H4 (cell line): ENCODE data around the gene KDELR3. TPM values are rescaled to one million over a fixed set of nuclear protein-coding genes. Genes with fewer than 3 reads are reported as not detected.

Source experiments
- DNase-seq: peaks from one replicate; pipeline ENCODE4 v3.0.0-alpha.2; 2015; ENCODE audit warnings: low spot score
- total RNA-seq: library from RNA; depleted of rRNA; stranded (reverse); fragments of >200 nt; shearing (Covaris generic); gene quantifications from 2 replicates; pipeline ENCODE4 v1.2.3, GENCODE V29; 2014

The KDELR3 gene
- total RNA-seq, 1 experiment from 2014 or later = 72.8 TPM

DNA sequence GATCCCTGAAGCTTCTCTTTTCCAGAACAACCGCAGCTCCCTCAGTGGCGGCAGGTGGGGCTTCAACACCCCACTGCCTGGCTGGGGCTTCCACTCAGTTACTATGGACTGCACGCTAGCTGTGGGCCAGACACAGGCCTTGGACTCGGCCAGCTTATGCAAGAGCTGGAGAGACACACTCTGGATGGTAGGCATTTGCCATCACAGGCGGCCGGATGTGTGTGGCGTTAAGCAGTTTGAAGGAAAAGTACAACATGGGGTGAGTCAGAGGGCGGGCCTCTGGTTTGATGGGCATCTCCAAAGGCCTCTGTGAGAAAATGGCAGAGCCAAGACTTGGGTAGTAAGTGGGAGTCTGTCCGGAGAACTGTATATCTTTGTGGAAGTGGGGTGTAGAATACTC is 30.5 kb upstream of the KDELR3 start:
- no peak for DNase-seq

DNA sequence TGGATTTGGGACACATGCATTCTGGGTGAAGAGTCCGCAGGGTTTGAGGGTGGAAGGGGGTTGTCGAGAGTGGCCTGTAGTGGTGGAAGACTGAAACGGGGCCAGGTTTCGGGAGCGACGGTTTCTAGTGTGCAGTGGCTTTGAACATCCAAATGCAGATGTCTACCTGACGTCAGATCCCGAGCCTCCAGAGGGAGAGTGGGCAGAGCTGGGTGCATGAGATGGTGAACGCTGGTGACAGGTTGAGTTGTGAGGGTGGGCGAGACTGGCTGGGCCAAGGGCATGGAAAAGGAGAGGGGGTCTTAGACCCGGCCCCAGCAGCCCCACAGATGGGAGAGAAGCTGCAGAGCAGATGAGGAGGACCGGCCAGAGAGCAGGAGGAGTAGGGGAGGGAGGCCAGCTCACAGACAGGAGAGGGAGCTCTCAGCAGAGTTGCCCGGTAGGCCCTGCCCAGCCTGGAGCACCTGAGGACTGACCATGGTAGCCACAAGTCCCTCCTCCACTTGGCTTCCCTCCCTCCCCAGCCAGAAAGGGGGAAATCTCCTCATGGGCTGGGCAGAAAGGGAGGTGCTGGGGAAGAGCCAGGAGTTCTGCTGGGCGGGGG is 27.0 kb upstream of the KDELR3 start:
- DNase-seq = no peak

DNA sequence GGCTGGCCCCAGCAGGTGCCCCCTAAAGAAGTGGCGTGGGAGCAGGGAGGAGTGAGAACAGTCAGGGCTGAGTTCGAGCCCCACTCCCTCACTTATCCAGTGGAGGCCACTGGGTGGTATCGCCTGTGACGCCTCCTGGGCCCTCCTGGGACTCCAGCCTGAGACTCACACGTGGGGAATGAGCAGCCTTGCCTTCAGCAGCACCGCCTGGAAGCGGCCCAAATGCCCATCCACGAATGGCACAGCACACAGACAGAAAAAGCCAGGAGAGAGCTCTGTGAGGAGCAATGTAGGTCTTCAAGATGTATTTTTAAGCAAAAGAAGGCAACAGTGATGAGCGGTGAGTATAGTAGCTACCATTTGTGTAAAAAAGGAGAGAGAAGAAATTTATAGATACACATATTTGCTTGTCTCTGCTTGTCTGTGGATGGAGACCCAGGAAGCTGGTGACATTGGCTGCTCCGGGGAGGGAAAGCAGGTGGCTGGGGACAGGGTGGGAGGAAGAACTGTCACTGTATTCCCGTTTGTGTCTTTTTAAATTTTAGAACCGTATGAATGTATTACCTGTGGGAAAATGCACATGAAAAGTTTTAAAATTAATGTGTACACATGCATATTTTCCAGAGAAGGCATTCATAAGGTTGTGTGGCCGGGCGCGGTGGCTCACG is 26.1 kb upstream of the KDELR3 start:
- DNase-seq = no peak

DNA sequence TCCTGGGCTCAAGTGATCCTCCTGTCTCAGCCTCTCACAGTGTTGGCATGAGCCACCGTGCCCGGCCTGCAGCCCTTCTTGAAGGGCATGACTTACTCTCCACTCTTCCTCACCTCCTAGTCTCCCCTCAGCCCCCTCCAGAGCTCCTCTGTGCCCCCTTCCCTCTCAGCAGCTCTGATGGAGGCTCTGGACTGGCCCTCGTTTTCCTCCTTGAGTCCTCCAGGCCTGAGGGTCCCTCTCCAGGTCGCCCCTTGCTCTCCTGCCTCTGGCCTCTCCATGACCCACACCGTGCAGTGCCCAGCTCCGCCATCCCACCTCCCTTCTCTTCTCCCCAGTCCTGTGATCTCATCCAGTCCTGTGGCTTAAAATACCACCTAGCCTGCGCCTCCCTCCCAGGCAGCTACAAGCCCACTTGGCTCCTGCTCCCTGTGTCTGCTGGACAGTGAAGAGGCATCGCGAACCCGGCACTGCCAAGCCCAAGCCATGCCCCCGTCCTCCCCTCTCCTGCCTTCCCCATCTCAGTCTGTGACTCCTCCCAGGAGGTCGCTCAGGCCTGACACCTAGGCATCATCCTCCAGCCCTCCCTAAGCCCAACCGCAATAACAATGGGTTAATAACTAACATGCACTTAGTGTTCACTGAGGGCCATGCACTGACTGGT is 24.8 kb upstream of the KDELR3 start:
- no peak for DNase-seq

DNA sequence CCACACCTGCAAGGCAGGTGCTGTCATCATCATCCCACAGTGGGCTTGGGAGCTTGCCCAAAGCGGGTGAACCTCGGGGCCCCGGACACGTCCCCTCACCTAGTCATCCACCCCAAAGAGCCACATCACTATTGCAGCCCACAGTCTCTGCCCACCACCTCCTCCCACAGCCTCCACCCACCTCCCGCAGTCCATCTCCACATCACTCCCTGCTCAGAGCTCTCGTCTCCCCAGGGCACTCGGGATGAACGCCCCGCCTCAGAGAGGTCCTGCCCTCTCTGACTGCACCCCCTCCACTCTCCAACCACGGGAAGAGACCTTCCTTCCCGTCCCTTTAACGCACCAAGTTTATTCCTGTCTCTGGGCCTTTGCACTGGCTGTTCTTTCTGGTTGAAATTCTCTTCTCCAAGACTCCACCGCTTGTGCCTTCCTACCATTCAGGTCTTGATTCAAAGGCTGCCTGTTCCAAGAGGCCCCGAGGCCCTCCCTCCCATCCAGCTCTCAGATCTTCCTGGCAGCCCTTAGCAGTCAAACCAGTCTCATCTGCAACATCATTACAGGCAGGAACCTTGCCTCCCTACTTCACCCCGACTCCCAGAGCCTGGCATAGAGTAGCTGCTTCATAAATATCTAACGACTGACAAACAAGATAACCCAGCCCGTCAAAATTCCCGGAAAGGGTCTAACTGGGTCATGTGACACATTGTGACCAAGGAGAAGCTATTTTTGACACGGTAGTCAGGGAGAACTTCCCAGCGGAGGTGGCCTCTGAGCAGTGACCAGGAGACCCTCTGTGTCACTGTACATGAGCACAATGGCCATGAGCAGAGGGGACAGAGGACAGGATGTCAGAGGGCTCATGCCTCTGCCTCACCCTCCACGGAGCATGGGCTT is 24.0 kb upstream of the KDELR3 start:
- DNase-seq = no peak

DNA sequence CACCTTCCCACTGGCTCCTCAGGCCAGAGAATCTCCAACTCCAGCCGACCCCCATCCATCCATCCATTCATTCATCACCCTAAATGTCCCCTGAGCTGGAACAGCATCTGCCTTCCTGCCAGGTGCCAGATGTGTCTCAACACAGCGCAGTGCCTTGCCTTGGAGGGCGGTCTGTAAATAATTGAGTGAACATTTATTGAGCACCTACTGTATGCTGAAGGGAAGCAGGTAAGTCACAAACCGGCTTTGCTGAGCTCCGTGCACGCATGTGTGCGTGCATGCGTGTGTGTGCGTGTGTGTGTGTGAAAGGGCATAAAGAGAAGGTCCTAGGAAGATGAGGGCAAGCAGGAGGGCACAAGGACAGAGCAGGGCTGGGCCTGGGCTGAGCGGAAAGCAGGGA is 23.1 kb upstream of the KDELR3 start:
- DNase-seq = no peak

DNA sequence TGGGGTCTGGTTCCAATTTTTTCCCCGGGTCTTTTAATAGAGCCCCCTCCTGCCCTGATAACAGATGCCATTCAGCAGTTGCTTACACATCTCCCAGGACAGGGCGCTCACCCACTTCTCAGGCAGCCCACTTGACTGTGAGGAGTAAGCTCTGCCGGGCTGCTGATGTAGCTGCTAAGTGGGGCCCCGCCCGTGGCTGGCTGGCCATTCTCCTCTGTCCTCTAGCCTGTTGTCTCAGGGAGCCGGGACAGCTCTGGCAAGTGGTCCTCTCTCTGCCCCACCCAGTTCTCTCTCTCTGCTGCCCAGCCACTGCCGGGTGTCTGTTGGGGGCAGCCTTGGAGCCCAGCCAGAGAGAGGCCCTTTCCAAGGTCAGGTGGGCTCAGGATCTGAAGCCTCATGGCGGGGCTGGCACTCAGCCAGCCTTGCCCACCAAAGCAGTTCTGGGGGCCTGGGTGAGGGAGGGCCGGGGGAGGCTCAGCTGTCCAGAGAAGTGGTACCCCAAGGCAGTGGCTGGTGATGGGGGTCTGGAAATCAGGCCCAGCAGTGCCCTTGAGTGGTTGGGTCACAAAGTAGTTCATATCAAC is 21.8 kb upstream of the KDELR3 start:
- DNase-seq = no peak

DNA sequence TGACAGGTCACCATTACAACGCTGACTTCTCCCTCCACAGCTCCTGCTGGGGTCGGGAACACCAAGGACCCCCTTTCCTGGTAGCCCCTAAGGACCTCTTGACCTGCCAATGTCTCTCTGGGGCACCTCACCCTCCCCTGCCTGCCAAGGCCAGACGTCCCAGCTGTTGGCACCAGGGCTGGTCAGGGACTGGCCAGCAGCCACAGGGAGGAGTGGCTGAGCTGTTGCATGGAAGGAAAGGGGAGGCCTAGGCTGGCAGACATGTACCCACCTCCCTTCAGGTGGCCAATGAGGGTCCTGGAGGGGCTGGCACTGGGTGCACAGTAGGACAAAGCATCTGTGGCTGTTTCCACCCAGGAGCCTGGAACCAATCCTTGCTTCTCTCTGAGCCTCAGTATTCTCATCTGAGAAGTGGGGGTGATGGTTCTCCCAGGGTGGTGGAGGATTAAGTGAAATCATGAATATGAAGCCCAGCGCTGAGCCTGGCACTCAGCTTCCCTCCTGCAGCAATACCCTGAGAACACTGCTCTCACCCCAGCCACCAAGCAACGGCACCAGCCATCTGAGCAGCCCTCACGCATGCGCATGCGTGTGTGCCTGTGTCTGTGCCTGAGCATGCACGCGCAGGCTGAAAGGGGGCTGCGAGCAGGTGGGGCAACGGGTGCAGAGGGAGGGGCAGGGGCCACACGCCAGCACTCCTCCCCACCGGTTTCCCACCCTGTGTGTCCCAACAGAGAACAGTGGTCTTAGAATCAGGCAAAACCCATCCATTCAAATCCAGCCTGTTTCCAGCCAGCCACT is 18.8 kb upstream of the KDELR3 start:
- DNase-seq = no peak

DNA sequence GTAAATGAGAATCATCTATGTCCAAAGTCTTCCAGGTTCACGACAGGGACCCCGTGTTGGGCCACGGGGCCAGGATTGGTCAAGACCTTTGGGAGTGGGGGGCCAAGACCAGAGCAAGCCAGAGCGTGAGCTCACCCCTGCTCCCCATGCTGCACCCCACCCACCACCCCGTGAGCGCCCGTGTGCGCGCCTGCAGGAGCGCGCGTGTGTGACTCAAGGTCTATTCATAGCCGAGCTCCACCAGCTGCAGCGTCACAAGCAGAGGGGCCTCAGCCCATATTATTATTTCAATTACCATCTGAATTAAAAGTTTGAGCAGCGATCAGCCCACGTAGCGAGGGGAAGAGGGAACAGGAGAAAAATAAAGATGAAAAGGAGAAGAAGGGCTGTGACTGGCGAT is 18.1 kb upstream of the KDELR3 start:
- no peak for DNase-seq

DNA sequence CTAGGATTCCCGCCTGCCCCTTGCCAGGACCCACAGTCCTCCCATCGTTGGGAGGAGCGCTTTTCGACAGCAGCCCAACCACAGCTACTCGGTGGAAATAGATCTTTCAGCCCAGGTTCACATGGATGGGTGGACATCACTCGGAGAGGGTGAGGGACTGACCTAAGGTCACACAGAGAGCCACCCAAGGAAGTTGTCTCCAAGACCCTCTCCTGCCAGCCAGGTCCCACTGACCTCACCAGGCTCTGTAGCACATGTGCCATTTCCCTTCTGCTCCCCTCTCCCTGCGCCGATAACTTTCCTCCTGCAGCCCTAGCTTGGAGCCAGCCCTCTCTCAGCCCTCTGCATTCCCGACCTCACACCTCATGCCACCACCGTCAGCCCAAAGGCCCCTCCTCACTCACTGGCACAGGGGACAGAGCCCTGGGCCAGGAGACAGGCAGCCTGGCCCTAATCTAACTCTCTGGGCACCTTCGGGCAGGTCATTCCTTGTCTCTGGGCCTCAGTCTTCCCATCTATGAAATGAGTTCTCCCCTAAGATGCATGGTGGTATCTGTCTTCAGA is 17.6 kb upstream of the KDELR3 start:
- DNase-seq = no peak

DNA sequence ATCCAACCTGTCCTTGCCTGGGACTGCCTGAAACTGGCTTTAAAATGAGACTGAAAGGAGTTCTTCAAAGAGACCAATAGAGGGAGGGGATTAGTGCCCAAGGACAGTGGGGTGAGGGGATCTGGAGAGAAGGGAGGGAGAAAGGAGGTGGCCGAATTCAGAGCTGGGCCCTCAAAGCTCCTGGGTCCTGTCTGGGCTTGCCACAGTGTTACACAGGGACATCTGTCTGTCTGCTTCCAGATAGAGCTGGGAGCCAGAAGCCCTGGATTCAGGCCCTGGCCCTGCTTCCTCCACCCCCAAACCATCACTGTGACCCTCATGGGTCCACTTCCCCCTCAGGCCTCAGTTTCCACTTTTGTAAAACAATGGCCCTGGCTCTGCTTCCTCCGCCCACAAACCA is 16.5 kb upstream of the KDELR3 start:
- DNase-seq = no peak

DNA sequence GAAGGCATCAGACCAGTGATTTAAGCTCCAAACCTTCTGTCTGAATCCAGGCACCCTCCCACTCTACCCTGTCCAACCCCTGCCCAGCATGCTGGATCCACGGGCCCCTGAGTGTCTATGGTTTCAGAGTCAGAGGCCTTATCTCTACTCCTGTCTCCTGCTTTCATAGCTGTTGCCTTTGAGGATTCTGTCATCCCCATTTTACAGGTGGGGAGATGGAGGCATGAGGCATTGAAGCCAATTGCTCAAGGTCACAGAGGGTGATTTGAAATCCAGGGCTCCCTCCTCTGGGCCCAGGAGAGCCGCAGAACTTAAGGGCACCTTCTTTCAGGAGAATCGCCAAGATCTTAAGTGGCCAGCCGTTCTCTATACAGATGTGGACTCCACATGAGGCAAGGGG is 16.0 kb upstream of the KDELR3 start:
- no peak for DNase-seq

DNA sequence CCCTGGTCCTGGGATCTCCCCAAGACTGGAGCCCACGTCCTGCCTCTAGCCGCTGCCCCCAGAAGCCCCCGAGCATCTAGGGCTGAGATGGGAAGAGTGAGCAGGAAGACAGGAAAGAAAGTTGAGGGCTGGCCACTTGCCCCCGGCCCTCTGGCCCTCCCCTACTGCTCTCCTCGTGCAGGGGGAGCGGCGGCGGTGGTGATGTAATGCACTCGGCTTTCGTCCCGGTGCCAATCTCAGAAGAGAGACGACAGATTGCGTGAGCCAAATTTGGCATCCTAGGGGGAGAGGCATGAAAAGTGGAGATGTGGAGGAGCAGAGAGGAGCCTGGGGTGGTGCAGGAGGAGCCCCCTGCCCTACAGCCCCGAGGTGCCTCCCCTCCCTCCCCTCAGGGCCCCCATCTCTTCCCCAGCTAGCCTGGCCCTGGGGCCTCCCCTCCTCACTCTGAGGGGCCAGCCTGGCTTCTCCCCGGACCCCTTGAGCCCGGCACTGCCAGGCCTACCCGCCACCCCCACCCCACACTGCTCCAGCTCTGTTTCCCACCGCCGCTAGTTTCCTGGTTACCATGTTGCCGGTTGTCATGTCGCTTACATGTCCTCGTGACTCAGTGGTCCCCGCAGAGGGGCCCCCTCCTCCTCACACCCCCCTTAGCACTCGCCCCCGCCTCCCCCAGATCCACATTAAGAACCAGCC is 15.4 kb upstream of the KDELR3 start:
- DNase-seq = peak; percentile 42

DNA sequence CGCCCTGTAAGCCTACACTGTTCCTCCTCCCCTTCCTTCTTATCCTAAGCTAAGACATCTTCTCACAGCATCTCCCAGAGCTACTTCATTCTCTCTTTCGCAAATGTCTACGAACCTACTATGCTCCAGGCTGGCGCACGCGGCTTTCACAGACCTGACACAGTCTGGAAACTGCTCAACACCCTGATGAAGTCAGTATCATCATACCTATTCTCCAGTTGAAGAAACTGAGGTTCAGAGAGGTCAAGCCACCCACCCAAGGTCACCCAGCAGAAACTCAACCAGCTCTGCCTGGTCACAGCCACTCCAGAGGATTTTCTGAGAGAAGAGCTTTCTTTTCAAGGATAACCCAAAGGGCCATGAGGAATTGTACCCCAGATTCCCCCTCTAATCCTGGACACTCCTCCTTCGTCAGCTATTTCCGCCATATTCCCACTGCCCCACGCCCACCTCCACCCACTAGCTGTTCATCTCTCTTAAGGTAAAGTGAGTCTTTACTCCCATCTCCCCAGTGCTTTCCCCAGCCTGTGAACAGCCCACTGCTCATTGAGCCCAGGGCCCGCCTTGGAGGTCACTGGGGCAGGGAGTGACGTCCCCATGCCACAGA is 14.7 kb upstream of the KDELR3 start:
- DNase-seq = no peak

DNA sequence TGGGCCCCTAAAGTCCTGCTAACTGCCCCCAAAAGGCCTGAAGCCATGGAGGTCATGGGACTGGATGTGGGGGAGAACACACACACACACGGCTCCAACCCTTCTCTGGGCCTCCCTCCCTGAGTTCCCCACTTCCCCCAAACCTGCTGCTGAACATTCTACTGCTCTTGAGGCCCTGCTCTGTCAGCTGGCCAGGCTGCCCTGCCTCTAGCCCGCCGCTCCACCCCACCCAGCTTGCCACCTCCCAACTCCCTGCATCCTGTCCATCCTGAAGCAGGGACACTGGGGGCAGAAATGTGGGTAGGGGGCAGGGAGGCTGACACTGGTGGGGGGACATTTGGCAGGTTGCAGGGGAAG is 13.9 kb upstream of the KDELR3 start:
- no peak for DNase-seq

DNA sequence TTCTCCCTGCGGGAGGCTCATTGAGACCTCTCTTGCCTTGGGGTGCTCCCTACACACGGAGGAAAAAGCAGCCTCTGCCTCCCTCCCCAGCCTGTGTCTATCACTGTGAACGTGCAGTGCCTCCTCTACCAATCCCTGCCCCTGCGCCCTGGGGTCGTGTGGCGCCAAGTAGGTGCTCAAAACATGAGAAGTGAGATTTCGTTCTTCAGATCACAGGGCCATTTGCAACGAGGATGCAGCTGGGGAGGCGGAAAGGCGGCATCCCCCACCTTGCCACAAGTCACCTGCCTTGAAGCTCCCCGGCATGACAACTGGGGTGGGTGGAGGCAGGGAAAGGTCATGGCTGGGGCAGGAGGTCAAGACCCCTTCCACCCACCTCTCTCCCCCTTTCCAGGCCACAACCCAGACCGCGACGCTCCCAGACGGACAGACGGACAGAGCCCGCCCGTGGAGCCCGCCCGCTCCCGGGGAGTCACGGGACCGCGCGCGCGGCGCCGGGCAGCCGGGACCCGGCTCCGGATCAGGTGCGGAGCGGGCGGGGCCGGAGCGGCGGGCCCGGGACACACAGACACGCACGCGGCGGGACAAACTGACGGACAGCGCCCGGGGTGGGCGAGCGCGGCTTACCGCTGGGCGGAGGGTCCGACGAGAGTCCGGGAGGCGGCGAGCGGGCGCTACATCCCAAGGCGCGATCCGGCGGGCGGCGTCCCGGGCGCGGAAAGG is 13.4 kb upstream of the KDELR3 start:
- no peak for DNase-seq

DNA sequence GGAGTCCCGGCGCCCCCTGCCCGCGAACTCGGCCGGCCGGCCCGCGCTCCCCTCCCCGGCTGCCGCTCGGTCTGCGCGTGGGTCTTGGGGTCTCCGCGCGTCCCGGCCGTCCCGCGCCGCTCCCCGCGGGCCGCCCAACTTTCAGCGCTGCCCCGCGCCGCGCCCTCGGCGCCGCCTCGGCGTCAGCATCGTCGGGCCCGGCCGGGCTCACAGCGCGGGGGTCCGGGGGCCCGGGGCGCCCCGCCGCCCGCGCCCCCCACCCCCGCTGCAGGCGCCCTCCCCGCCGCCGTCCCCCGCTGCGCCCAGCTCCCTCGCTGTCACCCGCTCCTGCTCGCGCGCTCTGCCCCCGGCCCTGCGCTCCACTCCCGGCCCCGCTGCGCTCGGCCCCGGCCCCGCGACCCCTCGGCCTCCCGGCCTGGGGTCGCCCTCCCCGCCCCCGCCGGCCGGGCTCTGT is 12.8 kb upstream of the KDELR3 start, which contains the start of gene KCNJ4:
Gene KCNJ4 (minus strand): TSS at position 124 of the 454 bp plus-strand sequence. CDS start 27,067 bp downstream, outside the sequence.
- no peak for DNase-seq

DNA sequence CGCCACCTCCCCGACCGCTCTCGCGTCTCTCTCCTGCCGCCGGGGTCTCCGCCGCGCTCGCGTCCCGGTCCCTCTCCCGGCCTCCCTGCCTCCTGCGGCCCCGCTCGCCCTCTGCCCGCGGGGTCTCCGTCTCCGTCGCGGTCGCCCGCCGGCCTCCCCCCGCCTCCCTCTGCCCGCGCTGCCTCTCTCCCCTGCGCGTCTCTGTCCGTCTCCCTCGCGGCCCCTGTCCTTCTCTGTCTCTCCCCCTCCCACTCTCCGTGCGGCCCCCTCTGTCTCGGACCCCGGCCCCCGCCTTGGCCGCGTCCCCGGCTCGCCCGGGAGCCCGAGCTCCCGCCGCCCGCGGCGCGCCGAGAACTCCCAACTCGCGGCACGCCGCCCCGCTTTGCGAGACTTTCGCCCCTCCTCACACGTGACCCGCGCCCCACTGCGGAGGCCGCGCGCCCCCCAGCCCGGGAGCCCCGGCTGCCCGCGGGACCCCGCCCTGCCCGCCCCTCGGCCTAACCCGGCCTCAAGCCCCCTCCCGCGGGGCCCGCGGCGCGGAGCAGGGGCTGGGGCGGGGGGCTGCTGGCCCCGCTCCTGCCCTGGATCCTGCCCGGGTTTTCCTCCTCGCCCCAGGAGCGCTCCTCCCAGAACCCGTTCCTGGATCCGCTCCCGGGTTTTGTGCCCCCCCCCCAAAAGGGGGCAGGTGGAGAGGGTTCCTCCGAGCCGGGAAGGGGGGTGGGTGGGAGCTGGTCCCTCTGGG is 12.2 kb upstream of the KDELR3 start:
- no peak for DNase-seq
